GM18499 (cell line): ENCODE data around the gene SPTBN5.

Source experiments
- ATAC-seq: cut with Tn5 transposase; IDR thresholded peaks from one replicate; pipeline ENCODE4 v1.9.1; 2021; ENCODE audit warnings: moderate number of reproducible peaks; ENCODE audit not compliant: insufficient read depth, unreplicated experiment

The SPTBN5 gene

DNA sequence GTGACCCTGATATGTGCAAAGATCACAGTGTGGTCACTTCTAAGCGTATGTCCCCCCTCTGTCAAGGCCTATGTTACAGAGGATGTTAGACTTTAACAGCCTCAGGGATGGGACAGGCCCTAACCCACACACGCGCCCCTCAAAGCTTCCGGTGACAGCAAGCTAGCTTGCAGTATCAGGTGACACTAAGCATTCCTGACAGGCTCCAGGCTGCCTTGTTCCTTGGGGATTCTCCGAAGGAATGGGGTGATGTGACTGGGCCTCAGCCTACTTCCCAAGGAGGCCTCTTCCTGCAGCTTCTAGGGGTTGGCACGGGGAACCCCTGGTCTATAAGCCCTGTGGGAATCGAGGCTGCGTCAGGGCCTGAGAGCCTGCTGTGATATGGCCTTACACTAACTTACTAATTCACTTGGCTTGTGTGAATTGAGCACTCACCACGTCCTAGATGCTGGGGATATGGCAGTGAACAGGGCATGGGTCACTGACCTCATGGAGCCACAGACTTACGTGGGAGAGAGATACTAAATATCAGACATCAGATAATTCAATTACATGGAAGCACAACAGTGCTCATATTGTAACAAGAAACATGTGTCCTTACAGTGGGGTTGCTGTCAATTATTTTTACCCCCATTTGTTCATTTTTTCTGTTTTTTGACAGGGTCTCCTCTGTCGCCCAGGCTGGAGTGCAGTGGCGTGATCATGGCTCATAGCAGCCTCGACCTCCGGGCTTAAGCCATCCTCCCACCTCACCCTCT lies 11.4 kb upstream of the SPTBN5 start:
- no peak for ATAC-seq

DNA sequence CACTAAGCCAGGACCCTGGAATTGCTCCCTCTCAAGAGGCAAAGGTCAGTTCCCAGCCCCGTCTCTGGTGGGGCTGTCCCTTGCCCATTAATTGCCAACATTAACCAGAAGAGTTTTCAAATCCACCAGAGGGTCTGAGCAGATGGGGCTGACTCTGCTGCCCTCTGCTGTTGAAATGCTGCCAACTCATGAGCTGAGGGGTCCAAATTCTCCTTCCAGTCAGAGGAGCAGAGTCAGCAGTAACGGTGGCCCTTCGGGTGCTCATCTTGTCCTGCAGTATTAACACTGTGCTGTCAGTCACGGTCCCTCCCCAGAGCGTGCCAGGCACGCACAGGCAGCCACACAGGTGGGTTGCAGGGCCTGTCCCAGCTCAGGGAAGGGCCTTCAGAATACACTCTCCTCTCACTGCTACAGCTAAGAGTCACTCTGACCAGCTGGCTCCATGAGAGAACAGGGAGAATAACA lies 10.7 kb upstream of the SPTBN5 start:
- no peak for ATAC-seq

- ATAC-seq: no peak
Measured at GRCh38 chr15:41903782-41904181, 9.9 kb upstream of the SPTBN5 start.

DNA sequence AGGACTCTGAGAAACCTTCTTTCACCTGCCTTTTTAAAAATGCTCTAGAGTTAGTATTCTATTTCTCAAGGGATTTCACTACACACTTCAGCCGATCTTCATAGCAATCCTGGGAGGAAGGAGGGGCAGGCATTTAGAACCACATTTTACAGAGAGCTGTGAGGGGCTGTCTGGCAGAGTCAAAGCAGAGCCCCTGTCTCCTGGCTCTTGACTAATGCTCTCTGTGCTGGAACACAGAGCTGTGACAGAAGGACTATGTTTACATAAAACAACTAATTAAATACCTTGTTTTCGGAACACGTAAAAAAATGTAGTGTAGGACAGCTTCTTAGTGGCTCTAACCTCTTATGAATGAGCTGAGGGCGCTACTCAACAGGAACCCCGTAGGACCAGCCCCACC lies 7.6 kb upstream of the SPTBN5 start:
- ATAC-seq: no peak

GRCh38 chr15:41900526-41901380 lies 6.9 kb upstream of the SPTBN5 start:
- no peak for ATAC-seq

GRCh38 chr15:41899854-41900442 lies 6.1 kb upstream of the SPTBN5 start:
- ATAC-seq: no peak

DNA sequence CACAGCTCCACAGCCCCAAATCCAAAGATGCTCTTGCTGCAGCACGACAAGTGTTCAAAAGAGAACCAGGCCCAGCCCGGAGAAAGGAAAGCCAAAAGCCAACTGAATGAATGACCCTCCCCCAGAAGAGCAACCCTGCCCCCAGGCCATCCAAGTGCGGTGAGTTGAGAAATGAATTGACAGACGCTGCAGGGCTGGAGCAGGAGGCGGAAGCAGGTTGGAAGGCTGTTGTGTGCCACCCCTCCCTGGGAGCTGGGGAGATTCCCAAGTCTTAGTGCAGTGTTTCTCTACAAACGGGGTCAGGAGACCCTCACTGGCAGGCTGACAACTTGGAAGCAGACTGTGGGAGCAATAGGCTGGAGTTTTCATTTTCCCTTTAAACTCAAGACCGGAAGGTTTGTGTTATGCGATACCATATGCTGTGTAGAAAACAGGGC lies 3.5 kb upstream of the SPTBN5 start:
- no peak for ATAC-seq

DNA sequence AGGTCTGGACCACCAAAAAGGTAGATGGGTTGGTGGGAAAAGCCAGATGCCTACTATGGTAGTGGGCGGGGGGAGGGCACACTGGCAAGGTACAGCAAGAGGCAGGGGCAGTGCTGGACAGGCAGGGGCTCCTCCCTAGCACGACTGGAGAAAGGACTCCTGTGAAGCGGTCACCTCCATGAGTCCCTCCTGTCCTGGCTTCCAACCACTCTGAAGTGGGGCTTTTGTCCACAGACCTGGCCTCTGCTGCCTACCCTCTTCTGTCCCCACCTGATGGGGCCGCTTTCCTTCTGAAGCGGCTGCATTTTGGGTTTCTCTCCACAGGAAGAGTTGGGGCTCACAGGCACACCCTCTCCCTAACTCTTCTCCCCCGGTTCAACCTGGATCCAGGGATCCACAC lies 2.7 kb upstream of the SPTBN5 start:
- ATAC-seq: no peak

DNA sequence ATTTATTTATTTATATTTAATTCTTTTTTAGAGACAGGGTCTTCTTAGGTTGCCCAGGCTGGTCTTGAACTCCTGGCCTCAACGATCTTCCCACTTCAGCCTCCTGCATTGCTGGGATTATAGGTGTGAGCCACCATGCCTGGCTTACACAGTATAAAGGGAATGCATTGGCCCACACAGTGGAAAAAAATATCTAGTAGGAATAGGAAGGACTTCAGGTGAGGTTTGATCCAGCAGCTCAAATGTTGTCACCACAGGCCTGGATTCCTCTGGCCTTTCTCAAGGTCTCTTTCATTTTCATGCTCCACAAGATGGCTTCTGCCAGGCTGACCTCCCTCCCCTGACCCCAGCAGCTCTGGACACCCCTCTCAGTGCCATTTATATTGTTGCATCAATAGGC lies 2.1 kb upstream of the SPTBN5 start:
- ATAC-seq: no peak

GRCh38 chr15:41895491-41895890 lies 1.6 kb upstream of the SPTBN5 start:
- no peak for ATAC-seq

DNA sequence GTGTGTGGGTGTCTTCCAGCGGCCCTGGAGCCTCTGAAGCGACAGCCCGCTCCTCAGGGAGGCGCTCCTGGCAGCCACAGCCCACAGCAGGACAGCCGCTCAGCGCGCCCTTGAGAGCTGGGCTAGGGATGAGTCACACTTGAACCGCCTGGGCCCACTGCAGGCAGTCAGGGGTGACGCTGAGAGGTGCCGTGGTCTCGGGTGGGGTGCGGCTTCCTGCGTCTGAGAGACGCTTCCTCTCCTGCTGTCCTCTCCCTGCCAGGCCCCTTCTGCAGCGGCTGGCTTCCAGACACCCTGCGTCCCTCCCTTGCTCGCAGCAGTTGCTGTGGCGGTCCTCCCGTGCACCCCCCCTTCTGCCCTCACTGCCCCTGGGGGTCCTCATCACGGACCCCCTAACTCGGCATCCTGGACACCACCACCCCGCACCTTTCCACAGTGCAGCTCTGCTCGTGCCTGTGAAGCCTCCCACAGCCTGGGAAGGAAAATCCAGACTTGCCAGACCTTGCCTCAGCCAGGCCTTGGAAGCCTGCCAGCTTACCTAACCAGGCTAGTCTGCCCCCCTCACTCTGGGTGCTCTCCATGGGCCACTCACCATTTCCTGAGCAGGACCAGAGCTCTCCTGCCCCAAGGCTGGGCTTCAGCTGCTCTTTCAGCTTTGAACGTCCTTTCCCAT lies 1.1 kb upstream of the SPTBN5 start:
- no peak for ATAC-seq

DNA sequence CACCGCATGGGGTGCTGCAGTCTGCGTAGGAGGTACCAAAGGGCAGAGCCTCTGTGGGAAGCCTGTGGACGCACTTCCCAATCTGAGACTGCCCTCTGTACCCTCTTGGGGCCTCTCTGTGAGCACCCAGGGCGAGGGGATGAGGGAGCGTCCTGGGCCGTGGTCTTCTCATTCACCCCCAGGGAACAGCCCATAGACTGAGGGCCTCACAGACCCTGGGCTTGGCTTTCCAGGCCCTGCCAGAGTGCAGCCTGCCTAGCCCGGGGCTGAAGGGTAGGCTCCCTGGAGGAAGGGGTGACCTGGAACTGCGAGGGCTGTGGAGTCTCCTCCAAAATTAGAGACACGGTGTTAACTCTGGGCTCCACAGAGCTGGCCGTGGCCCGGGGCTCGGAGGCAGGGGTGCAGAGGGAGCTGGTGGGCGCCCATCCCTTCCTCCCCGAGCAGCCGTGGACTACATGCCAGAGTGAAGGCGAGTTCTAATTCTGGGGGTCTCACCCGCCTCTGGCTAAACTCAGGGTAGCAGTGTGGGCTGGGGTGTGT lies 468 bp upstream of the SPTBN5 start:
- no peak for ATAC-seq

GRCh38 chr15:41892621-41893421 lies 1.0 kb downstream of the SPTBN5 start:
- no peak for ATAC-seq

DNA sequence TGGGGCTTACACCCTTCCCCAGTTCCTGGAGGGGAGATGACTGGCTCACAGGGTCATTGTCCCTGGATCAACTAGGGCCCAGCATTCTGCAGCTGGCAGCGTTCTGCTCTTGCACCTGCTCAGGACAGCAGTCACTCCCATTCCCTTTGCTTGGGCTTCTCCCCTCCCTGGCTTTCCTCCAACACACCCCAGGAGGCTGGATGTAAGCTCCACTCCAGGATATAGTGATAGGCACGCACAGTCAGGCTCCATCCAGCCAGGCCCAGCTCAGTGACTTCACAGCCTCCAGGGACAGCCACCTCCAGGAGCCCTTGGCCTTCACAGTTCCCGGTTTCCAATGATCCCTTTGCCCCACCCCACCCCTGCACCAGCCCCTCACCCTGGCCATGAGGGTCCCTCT lies 1.9 kb downstream of the SPTBN5 start:
- ATAC-seq: no peak

- no peak for ATAC-seq
Measured at GRCh38 chr15:41891226-41891625, 2.6 kb downstream of the SPTBN5 start.

GRCh38 chr15:41890050-41890690 lies 3.7 kb downstream of the SPTBN5 start:
- no peak for ATAC-seq

DNA sequence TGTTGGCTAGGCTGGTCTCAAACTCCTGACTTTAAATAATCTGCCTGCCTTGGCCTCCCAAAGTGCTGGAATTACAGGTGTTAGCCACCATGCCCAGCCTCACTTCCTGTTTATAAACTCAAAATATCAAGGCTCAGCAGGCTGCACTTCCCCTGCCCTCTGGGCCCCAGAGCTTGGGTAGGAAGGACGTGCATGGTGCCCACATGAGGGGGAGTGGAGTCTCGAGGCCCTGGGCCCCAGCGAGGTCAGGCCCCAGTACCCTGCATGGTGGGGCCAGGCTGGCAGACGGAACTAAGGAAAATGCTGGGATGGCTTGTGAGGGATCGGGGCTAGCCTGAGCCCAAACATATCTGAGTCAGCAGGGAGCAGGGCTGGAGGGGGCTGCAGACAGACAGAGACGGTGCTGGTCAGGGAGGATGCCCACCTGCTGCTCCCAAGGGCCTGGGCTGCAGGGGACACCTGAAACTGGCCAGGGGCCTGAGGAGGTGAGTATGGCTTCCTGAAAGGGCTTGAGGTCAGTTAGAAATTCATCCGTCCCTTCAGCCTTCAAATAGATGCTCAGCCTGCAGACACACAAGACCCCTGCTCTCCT lies 5.1 kb downstream of the SPTBN5 start:
- no peak for ATAC-seq

GRCh38 chr15:41887893-41888292 lies 6.0 kb downstream of the SPTBN5 start:
- no peak for ATAC-seq

DNA sequence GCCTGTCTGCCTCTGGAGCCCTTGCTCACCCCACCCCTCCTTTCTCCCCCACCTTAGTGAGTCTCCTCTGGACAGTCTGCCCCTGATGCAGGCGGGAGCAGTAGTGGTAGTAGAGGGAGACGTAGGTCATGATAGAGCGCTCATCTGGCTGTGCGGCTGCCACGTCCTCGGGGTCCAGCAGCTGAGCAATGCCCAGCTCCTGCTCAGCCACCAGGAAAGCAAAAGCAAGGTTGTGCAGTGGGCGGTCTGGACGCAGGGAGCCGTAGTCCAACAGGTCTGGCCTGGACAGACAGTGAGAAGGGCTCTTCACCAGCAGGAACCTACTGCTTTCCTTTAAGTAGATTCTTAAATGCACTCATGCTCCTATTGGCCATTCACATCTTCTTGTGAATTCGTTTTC lies 6.7 kb downstream of the SPTBN5 start:
- no peak for ATAC-seq
